ENCODE measurements around the gene SDR42E1. TPM values are rescaled to one million over a fixed set of nuclear protein-coding genes. Genes with fewer than 3 reads are reported as not detected.
"Not testable (repeated sequence)": the region's sequence is repeated elsewhere in the genome, so short reads cannot be mapped to it uniquely, and the experiment has no call there.

The SDR42E1 gene
- polyA plus RNA-seq, 1 donor: 18.6 TPM

DNA sequence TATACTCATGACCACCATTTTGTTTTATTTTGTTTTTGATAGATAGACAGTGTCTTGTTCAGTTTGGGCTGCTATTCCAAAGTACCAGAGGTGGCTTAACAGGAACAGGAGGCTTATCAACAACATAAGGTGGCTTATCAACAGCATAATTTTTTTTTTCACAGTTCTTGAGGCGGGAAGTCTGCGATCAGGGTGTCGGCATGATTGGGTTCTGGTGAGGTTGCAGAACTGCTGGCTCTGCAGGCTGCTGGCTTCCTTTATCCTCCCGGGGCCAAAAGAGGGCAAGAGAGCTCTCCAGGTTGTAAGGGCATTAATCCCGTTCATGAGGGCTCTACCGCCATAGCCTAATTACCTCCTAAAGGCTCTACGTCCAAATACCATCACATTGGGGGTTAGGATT, 11.9 kb upstream of the SDR42E1 start:
- DNase-seq: no peak
- H3K4me1 ChIP-seq (ENCODE audit: control insufficient read depth, insufficient read depth, low read length): peaks cover 13% of the 10 kb centered on the region
- H3K36me3 ChIP-seq (ENCODE audit: control insufficient read depth, insufficient read depth, low read length): no peaks in the 10 kb centered on the region
- WGBS (ENCODE audit: insufficient coverage, low lambda C conversion rate): no CpG with 5 or more reads among the region's 7 CpGs
- H3K9me3 ChIP-seq (ENCODE audit: control insufficient read depth, low read depth, low read length): no peaks in the 10 kb centered on the region
- no peak overlapping the region for H3K27ac ChIP-seq (ENCODE audit: low read length)
- no peaks in the 10 kb centered on the region for H3K27me3 ChIP-seq (ENCODE audit: control insufficient read depth, insufficient read depth, low read length)
- no peak overlapping the region for H3K4me3 ChIP-seq (ENCODE audit: low read length)

DNA sequence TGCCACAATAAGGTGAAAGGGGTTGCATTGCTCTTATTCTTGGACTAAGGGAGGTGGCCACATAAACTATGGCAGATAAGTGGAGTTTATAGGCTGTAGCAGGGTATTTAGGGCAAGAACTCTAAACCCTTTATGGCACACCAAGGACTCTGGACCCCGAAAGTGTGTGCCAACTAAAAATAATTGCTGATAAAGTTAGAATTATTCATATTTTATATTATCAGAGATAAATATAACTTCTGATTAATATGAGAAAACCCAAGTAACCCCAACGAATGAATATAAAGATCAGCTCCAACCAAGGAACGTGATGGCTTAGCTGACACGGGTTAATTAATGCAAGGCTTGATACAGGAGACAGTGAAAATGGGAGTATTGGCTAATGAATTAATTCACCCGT, 8.8 kb upstream of the SDR42E1 start:
- WGBS (ENCODE audit: insufficient coverage, low lambda C conversion rate): 100% methylated on average over 1 of the region's 5 CpGs
- H3K9me3 ChIP-seq (ENCODE audit: control insufficient read depth, low read depth, low read length): no peaks in the 10 kb centered on the region
- no peak for DNase-seq
- no peak overlapping the region for H3K4me3 ChIP-seq (ENCODE audit: low read length)
- no peaks in the 10 kb centered on the region for H3K4me1 ChIP-seq (ENCODE audit: control insufficient read depth, insufficient read depth, low read length)
- no peak overlapping the region for H3K27ac ChIP-seq (ENCODE audit: low read length)
- H3K27me3 ChIP-seq (ENCODE audit: control insufficient read depth, insufficient read depth, low read length): no peaks in the 10 kb centered on the region
- H3K36me3 ChIP-seq (ENCODE audit: control insufficient read depth, insufficient read depth, low read length): no peaks in the 10 kb centered on the region

DNA sequence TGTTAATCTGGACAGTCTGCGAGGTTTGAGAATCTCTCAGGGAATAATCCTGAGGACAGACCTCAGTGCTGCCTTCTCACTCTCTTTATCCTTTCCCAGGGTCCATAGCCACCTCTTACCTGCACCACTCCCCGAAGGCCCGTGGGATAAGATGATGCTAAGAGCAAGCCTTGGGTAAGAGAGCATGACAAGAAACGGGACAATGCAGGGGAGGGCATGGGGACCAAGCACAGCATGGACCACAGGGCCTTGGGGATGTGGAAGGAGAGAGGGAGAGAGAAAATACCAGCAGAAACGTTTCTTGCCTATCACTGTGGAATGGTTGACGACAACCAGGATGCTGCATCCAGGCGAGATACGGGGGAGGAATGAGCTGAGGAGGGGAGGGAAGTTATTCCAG, 8.3 kb upstream of the SDR42E1 start:
- Histone ChIP-seq H3K36me3 (ENCODE audit: control insufficient read depth, insufficient read depth, low read length) (no peaks in the 10 kb centered on the region), H3K27ac (ENCODE audit: low read length) (no peak overlapping the region), H3K4me3 (ENCODE audit: low read length) (no peak overlapping the region), H3K9me3 (ENCODE audit: control insufficient read depth, low read depth, low read length) (no peaks in the 10 kb centered on the region), H3K27me3 (ENCODE audit: control insufficient read depth, insufficient read depth, low read length) (no peaks in the 10 kb centered on the region), H3K4me1 (ENCODE audit: control insufficient read depth, insufficient read depth, low read length) (no peaks in the 10 kb centered on the region)
- WGBS (ENCODE audit: insufficient coverage, low lambda C conversion rate): 60% methylated on average over 3 of the region's 8 CpGs
- DNase-seq: no peak

DNA sequence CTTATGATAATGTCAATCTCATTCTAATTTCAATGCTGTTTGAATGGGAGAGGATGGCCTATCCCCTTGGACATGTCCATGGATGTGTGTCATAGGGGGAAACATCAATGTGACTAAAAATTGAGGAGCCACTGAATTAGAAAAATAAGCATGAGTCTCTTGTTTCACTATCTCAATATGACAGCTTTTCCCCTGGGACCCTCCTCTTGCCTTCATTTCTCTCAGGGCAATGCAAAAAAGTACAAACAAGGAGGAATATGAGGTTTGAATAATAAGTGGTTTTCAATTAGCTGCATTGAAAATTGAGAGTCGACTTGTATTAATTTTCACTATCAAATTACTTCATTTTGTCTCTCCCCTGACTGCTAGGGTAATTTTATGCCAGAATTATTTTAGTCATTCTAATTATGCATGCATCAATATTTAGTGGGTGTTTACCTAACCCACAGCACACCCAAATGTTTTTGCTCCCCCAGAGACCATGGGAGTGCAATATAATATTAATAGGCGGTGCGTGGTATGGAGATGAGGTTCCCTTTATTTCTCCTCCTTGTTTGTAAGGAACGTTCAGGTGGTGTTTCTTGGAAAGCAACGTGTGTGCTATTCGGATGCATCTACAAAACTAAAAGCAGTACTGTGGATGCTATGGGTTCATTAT, 6.8 kb upstream of the SDR42E1 start:
- no peaks in the 10 kb centered on the region for H3K9me3 ChIP-seq (ENCODE audit: control insufficient read depth, low read depth, low read length)
- no peaks in the 10 kb centered on the region for H3K4me1 ChIP-seq (ENCODE audit: control insufficient read depth, insufficient read depth, low read length)
- no peaks in the 10 kb centered on the region for H3K36me3 ChIP-seq (ENCODE audit: control insufficient read depth, insufficient read depth, low read length)
- H3K4me3 ChIP-seq (ENCODE audit: low read length): no peak overlapping the region
- no peak for DNase-seq
- H3K27ac ChIP-seq (ENCODE audit: low read length): no peak overlapping the region
- 90% methylated on average over 2 of the region's 6 CpGs for WGBS (ENCODE audit: insufficient coverage, low lambda C conversion rate)
- no peaks in the 10 kb centered on the region for H3K27me3 ChIP-seq (ENCODE audit: control insufficient read depth, insufficient read depth, low read length)

DNA sequence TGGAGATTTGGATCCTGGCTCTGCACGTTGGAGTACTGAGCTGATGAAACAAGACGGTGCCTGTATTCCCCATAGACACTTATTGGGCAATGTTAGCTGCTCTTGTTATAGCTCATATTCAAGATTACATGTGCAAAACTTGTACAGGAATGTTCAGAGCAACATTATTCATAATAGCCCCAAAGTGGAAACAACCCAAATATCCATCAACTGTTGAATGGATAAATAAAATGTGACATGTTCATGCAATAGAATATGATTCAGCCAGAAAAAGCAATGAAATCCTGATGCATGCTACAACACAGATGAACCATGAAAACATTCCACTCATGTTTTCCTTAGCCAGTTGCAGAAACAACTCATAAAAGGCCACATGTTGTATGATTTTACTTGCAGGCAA, 5.7 kb upstream of the SDR42E1 start:
- Histone ChIP-seq H3K36me3 (ENCODE audit: control insufficient read depth, insufficient read depth, low read length) (no peaks in the 10 kb centered on the region), H3K4me1 (ENCODE audit: control insufficient read depth, insufficient read depth, low read length) (no peaks in the 10 kb centered on the region), H3K27me3 (ENCODE audit: control insufficient read depth, insufficient read depth, low read length) (no peaks in the 10 kb centered on the region), H3K27ac (ENCODE audit: low read length) (no peak overlapping the region), H3K4me3 (ENCODE audit: low read length) (no peak overlapping the region), H3K9me3 (ENCODE audit: control insufficient read depth, low read depth, low read length) (no peaks in the 10 kb centered on the region)
- no CpG with 5 or more reads among the region's 2 CpGs for WGBS (ENCODE audit: insufficient coverage, low lambda C conversion rate)
- DNase-seq: no peak

DNA sequence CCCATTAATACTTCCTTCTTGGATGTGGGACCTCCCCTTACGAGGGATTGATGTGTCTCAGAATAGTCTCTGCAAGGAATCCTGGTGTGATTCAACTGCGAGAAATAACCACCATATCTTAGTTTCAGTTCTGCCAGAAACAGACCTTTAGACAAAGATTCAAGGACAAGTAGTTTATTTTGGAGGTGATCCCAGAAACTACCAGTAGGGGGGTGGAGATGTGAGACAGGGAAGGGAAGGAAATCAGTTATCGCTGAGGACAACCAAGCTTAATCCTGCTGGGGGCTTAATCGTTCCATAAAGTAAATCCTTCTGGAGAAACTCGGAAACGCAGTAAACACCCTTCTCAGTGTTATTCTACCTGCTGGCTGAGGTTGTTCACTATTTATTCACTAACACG, 5.0 kb upstream of the SDR42E1 start:
- no peak overlapping the region for H3K27ac ChIP-seq (ENCODE audit: low read length)
- peak in 1 of 2 donors; percentile 77 for DNase-seq
- H3K4me3 ChIP-seq (ENCODE audit: low read length): no peak overlapping the region

DNA sequence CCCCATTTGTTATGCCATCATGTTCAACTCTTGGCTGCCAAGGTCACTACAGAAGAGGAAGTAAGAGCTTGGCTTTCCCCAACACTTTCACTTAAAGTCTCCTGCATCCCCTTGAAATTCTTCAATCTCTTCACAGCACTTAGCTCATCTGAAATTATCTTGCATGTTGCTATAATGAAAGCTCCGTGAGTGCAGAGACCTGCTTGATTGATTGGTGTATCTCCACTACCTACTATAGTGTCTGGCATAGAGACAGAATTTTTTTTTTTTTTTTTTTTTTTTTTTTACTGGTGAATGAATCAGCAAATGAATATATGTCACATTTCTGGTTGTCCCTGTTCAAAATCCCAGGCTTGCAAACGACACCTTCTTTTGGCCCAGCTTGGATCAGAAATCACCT, 1.9 kb upstream of the SDR42E1 start:
- no peak overlapping the region for H3K4me3 ChIP-seq (ENCODE audit: low read length)
- H3K27ac ChIP-seq (ENCODE audit: low read length): no peak overlapping the region
- H3K9me3 ChIP-seq (ENCODE audit: control insufficient read depth, low read depth, low read length): no peaks in the 10 kb centered on the region
- H3K27me3 ChIP-seq (ENCODE audit: control insufficient read depth, insufficient read depth, low read length): no peaks in the 10 kb centered on the region
- H3K36me3 ChIP-seq (ENCODE audit: control insufficient read depth, insufficient read depth, low read length): peaks cover 2% of the 10 kb centered on the region
- 80% methylated on average over 1 of the region's 2 CpGs for WGBS (ENCODE audit: insufficient coverage, low lambda C conversion rate)
- H3K4me1 ChIP-seq (ENCODE audit: control insufficient read depth, insufficient read depth, low read length): no peaks in the 10 kb centered on the region
- no peak for DNase-seq

More for the DNA sequence above, 5.0 kb upstream of the SDR42E1 start:
- Histone ChIP-seq H3K27me3 (ENCODE audit: control insufficient read depth, insufficient read depth, low read length) (no peaks in the 10 kb centered on the region), H3K9me3 (ENCODE audit: control insufficient read depth, low read depth, low read length) (no peaks in the 10 kb centered on the region), H3K4me1 (ENCODE audit: control insufficient read depth, insufficient read depth, low read length) (no peaks in the 10 kb centered on the region), H3K36me3 (ENCODE audit: control insufficient read depth, insufficient read depth, low read length) (no peaks in the 10 kb centered on the region)
- WGBS (ENCODE audit: insufficient coverage, low lambda C conversion rate): 40% methylated on average over 2 of the region's 7 CpGs

DNA sequence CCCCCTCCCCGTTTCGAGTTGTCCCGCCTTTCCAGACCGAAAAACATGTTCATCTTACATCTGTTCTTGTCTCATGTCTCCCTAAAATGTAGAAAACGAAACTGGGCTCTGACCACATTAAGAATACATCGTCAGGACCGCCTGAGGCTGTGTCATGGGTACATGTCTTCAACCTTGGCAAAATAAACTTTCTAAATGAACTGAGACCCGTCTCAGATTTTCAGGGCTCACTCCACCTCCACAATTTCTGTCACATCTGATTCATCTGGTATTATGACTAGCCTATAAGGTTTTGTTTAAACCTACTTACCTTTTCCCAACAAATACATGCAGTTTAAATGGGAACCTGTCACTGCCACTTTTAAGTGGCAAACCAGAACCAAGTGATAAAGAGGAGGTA, 621 bp downstream of the SDR42E1 start:
- 82% methylated on average over 3 of the region's 8 CpGs for WGBS (ENCODE audit: insufficient coverage, low lambda C conversion rate)
- no peaks in the 10 kb centered on the region for H3K9me3 ChIP-seq (ENCODE audit: control insufficient read depth, low read depth, low read length)
- peaks cover 6% of the 10 kb centered on the region for H3K4me1 ChIP-seq (ENCODE audit: control insufficient read depth, insufficient read depth, low read length)
- peak overlapping the region; percentile 63 for H3K4me3 ChIP-seq (ENCODE audit: low read length)
- H3K36me3 ChIP-seq (ENCODE audit: control insufficient read depth, insufficient read depth, low read length): peaks cover 5% of the 10 kb centered on the region
- no peaks in the 10 kb centered on the region for H3K27me3 ChIP-seq (ENCODE audit: control insufficient read depth, insufficient read depth, low read length)
- no peak for DNase-seq
- H3K27ac ChIP-seq (ENCODE audit: low read length): peak overlapping the region; percentile 54

DNA sequence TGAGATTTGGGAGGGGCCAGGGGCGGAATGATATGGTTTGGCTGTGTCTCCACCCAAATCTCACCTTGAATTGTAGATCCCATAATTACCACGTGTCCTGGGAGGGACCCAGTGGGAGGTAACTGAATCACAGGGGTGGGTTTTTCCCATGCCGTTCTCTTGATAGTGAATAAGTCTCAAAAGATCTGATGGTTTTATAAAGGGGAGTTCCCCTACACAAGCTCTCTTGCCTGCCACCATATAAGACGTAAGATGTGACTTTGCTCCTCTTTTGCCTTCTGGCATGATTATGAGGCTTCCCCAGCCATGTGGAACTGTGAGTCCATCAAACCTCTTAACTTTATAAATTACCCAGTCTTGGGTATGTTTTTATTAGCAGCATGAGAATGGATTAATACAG, 1.5 kb downstream of the SDR42E1 start:
- Histone ChIP-seq H3K27ac (ENCODE audit: low read length) (peak overlapping the region; percentile 54), H3K4me1 (ENCODE audit: control insufficient read depth, insufficient read depth, low read length) (peaks cover 13% of the 10 kb centered on the region)
- not testable (repeated sequence) for H3K36me3 ChIP-seq (ENCODE audit: control insufficient read depth, insufficient read depth, low read length); DNase-seq; H3K27me3 ChIP-seq (ENCODE audit: control insufficient read depth, insufficient read depth, low read length); H3K4me3 ChIP-seq (ENCODE audit: low read length); H3K9me3 ChIP-seq (ENCODE audit: control insufficient read depth, low read depth, low read length)
- no CpG with 5 or more reads among the region's 4 CpGs for WGBS (ENCODE audit: insufficient coverage, low lambda C conversion rate)

DNA sequence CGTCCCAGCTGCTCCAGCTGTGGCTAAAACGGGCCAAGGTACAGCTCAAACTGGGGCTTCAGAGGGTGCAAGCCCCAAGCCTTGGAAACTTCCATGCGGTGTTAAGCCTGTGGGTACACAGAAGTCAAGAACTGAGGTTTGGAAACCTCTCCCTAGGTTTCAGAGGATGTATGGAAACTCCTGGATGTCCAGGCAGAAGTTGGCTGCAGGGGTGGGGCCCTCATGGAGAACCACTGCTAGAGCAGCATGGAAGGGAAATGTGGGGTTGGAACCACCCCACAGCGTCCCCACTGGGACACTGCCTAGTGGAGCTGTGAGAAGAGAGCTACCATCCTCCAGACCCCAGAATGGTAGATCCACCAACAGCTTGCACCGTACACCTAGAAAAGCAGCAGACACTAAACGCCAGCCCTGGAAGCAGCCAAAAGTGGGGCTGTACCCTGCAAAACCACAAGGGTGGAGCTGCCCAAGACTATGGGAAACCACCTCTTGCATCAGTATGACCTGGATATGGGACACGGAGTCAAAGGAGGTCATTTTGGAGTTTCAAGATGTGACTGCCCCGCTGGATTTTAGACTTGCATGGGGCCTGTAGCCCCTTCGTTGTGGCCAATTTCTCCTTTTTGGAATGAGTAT, 2.2 kb downstream of the SDR42E1 start:
- Histone ChIP-seq H3K36me3 (ENCODE audit: control insufficient read depth, insufficient read depth, low read length) (peaks cover 10% of the 10 kb centered on the region), H3K27me3 (ENCODE audit: control insufficient read depth, insufficient read depth, low read length) (no peaks in the 10 kb centered on the region), H3K4me3 (ENCODE audit: low read length) (no peak overlapping the region), H3K27ac (ENCODE audit: low read length) (no peak overlapping the region), H3K4me1 (ENCODE audit: control insufficient read depth, insufficient read depth, low read length) (peaks cover 13% of the 10 kb centered on the region), H3K9me3 (ENCODE audit: control insufficient read depth, low read depth, low read length) (no peaks in the 10 kb centered on the region)
- DNase-seq: no peak
- WGBS (ENCODE audit: insufficient coverage, low lambda C conversion rate): 100% methylated on average over 1 of the region's 9 CpGs

DNA sequence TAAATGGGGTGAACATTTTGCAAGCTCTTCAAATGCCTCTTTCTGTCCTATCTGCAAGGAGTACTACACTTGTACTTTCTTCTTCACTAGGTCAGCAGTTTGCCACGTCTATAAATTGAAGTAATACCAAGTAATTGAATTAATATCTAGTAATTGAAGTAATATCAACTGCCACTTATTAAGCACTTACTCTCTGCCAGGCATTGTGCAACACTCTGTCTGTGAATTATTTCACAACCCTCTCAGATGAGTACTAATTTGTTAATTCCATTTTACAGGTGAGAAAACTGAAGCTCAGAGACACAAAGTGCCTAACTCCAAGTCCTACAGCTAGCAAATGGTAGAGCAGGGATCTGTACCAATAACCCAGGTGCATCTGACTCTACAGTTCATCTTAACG, 4.1 kb downstream of the SDR42E1 start:
- Histone ChIP-seq H3K9me3 (ENCODE audit: control insufficient read depth, low read depth, low read length) (no peaks in the 10 kb centered on the region), H3K27ac (ENCODE audit: low read length) (peak overlapping the region; percentile 31), H3K4me3 (ENCODE audit: low read length) (no peak overlapping the region), H3K4me1 (ENCODE audit: control insufficient read depth, insufficient read depth, low read length) (peaks cover 13% of the 10 kb centered on the region), H3K36me3 (ENCODE audit: control insufficient read depth, insufficient read depth, low read length) (peaks cover 20% of the 10 kb centered on the region), H3K27me3 (ENCODE audit: control insufficient read depth, insufficient read depth, low read length) (no peaks in the 10 kb centered on the region)
- no peak for DNase-seq
- WGBS (ENCODE audit: insufficient coverage, low lambda C conversion rate): 20% methylated on average over 1 of the region's 2 CpGs

Measured in large intestine (tissue), 3 donors.